COLO668 (cell line): ENCODE data around the gene ARMH4.

Source experiments
- DNase-seq: peaks from one replicate; lab custom pipeline; 2025; ENCODE audit not compliant: unreplicated experiment; lab: John Stamatoyannopoulos, UW

ARMH4 gene

GRCh38 chr14:57970594-57970993 is 181.4 kb downstream of the ARMH4 start:
- no peak for DNase-seq

DNA sequence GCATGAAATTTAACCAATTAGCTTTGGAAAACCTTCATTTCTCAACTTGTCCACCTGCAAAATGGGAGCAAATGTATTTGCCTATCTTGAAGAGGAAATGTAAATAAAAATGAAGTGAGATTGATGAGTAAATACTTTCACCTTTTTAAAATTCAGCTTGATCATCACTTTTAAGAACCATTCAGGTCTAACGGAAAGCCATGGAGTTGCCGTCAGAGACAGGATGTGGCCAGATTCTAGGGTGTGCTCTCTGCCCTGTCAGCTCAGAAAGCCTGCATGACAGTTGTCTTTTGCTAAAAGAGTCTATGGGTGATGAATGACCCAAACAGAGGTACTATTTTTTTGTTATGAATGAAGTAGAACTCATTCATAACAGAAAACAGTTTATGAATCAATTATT is 181.8 kb downstream of the ARMH4 start:
- DNase-seq, result no peak

DNA sequence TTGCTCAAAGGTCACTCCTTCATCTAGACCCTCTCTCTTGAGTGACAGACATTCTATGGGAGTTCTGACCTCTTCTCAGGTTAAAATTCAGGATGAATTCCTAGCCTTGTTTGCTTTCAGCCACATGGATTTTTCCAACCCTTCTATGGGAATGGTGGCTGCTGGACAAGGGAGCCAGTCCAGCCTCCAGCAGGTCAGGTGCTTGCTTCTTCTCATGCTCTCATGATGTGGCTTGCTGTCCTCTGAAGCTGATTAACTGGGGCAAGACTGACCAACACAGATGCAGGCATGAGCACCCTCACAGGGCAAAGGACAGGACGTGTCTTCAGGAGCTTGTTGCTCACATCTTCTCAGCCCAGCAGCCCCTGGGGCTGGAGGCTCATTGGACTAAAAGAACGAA is 188.9 kb downstream of the ARMH4 start:
- DNase-seq, result no peak

GRCh38 chr14:57962325-57963035 is 189.5 kb downstream of the ARMH4 start:
- DNase-seq, result no peak

- DNase-seq, result no peak
Observed at GRCh38 chr14:57961786-57962060, 190.3 kb downstream of the ARMH4 start.

GRCh38 chr14:57960946-57961785 is 190.8 kb downstream of the ARMH4 start:
- DNase-seq, result no peak

DNA sequence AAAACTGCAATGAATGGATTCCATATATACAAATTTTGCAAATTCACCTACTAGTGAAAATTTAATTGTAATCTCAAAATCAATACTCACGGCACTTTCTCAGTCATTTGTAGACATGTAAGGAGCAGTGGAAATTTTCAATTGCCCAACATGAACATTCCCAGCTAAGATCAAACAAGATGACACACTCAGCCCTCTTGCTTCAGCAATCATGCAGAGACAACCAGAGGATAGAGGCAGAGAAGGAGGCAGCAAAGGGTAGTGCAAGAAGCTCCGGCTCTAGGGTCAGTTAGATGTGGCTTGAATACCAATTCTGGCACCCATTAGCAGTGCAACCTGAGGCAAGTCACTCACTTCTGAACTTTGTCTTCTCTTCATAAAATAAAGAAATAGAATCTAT is 194.6 kb downstream of the ARMH4 start:
- no peak for DNase-seq
